GM12878 (cell line): Measurements from ENCODE around the gene METTL9. TPM values are rescaled to one million over a fixed set of nuclear protein-coding genes. Genes with fewer than 3 reads are reported as not detected.

Experiments
- ATF7 ChIP-seq: fragments of 450-650 bp; IDR thresholded peaks from 2 replicates; pipeline ENCODE4 v1.6.1; 2016; ENCODE audit warnings: low read depth, mild to moderate bottlenecking
- DPF2 ChIP-seq: fragments of 450-650 bp; IDR thresholded peaks from 2 replicates; pipeline ENCODE4 v1.6.1; 2017; ENCODE audit warnings: mild to moderate bottlenecking
- HDAC2 ChIP-seq: fragments of 200-600 bp; sonication (generic); IDR thresholded peaks from 2 replicates; pipeline ENCODE4 v1.6.1; 2017
- IKZF1 ChIP-seq: fragments of 450-650 bp; conservative IDR thresholded peaks from 2 replicates; pipeline ENCODE4 v1.6.1; 2017; ENCODE audit warnings: antibody characterized with exemption, mild to moderate bottlenecking
- MXI1 ChIP-seq: fragments of 150-350 bp; IDR thresholded peaks from 2 replicates; pipeline ENCODE4 v1.6.1; 2011; ENCODE audit warnings: low read depth, mild to moderate bottlenecking, inconsistent platforms, low read length, improper control_type of control experiment
- SMC3 ChIP-seq: IDR thresholded peaks from 2 replicates; pipeline ENCODE4 v1.6.1; 2011; ENCODE audit warnings: low read length, improper control_type of control experiment, borderline replicate concordance
- TAF1 ChIP-seq: IDR thresholded peaks from 2 replicates; pipeline ENCODE4 v1.6.1; 2011; ENCODE audit warnings: mild to moderate bottlenecking, low read depth, low read length, borderline replicate concordance
- TBL1XR1 ChIP-seq: IDR thresholded peaks from 2 replicates; pipeline ENCODE4 v1.6.1; 2012; ENCODE audit warnings: low read depth, low read length, improper control_type of control experiment
- ZBED1 ChIP-seq: IDR thresholded peaks from 2 replicates; pipeline ENCODE4 v1.6.1; 2016; ENCODE audit warnings: borderline replicate concordance
- ZNF217 ChIP-seq: fragments of 450-650 bp; IDR thresholded peaks from 2 replicates; pipeline ENCODE4 v1.6.1; 2017; ENCODE audit warnings: antibody characterized with exemption, mild to moderate bottlenecking
- polyA plus RNA-seq, 11 experiments: library from polyadenylated mRNA; depleted of rRNA in 4 of 11; unstranded in 6 of 11; stranded (reverse) in 5 of 11; fragments of >200 nt; fragmentation: Nextera tagmentation in 4 of 11; fragmentation: Illumina TruSeq in 1 of 11; extraction: Ambion mirVana in 4 of 11; extraction: Trizol in 1 of 11; gene quantifications; 1 replicate in 1 of 11; 2 replicates in 10 of 11; pipeline versions ENCODE4 v1.2.1 to v1.2.3, GENCODE V29; 2011 to 2016; ENCODE audit warnings: inconsistent platforms in 2 of 11, missing spikeins in 2 of 11, low read depth in 1 of 11
- total RNA-seq, 4 experiments: library from RNA; depleted of rRNA in 3 of 4; stranded (reverse); fragments of >200 nt in 3 of 4; fragmentation: Illumina TruSeq in 1 of 4; extraction: Trizol in 1 of 4; gene quantifications; 2 replicates each; pipeline versions ENCODE4 v1.2.1 to v1.2.3, GENCODE V29; 2013 to 2021
- TF ChIP-seq, protein P1 (sequence below): fragments of 450-650 bp; IDR thresholded peaks from 2 replicates; pipeline ENCODE4 v1.6.1; 2017; ENCODE audit warnings: mild to moderate bottlenecking, moderate library complexity
- TF ChIP-seq, protein P2 (sequence below): fragments of 450-650 bp; IDR thresholded peaks from 2 replicates; pipeline ENCODE4 v1.6.1; 2017; ENCODE audit warnings: mild to moderate bottlenecking, low read depth, inconsistent platforms; ENCODE audit not compliant: poor library complexity, severe bottlenecking

The METTL9 gene
- total and polyA plus RNA-seq, 10 of the 15 experiments (the other 5 are each of a cell fraction or from before 2014, with no cell fraction given), result 19.4 to 119 (median 101) TPM

DNA sequence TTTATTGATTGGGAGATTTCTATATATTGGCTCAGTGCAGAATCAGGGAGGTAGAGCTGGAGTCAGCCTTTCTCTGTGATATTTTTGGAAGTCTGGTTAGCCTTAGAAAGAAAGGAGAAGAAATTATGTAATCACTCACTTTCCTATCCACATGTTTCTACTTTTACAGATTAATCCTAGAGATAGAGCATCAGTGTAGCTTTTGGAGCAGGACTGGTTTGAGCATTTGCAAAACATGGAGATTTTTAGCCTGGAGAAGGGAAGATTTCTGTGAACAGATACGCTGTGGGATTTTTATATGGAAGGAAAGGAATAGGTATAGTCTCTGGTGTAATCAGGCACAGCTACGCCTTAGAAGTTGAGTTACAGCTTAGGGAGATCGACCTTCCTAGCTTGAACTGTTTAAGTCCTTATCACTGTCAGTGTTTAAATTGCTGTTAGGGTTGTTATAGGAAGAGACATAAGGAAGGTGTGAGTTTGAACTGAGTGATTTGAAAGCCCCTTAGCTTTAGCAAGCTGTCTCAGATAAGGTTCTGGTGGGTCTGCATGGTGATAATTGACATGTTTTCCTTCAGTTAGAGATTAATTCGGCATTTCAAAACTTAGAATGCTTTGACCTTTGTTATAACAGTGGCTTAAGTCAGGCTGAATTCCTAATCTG, 20.5 kb downstream of the METTL9 start (continued):
- TF ChIP-seq, protein P1, sequence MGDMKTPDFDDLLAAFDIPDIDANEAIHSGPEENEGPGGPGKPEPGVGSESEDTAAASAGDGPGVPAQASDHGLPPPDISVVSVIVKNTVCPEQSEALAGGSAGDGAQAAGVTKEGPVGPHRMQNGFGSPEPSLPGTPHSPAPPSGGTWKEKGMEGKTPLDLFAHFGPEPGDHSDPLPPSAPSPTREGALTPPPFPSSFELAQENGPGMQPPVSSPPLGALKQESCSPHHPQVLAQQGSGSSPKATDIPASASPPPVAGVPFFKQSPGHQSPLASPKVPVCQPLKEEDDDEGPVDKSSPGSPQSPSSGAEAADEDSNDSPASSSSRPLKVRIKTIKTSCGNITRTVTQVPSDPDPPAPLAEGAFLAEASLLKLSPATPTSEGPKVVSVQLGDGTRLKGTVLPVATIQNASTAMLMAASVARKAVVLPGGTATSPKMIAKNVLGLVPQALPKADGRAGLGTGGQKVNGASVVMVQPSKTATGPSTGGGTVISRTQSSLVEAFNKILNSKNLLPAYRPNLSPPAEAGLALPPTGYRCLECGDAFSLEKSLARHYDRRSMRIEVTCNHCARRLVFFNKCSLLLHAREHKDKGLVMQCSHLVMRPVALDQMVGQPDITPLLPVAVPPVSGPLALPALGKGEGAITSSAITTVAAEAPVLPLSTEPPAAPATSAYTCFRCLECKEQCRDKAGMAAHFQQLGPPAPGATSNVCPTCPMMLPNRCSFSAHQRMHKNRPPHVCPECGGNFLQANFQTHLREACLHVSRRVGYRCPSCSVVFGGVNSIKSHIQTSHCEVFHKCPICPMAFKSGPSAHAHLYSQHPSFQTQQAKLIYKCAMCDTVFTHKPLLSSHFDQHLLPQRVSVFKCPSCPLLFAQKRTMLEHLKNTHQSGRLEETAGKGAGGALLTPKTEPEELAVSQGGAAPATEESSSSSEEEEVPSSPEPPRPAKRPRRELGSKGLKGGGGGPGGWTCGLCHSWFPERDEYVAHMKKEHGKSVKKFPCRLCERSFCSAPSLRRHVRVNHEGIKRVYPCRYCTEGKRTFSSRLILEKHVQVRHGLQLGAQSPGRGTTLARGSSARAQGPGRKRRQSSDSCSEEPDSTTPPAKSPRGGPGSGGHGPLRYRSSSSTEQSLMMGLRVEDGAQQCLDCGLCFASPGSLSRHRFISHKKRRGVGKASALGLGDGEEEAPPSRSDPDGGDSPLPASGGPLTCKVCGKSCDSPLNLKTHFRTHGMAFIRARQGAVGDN, result no peak
- TF ChIP-seq ZBED1 (no peak), TBL1XR1 (no peak), SMC3 (no peak), ZNF217 (no peak), IKZF1 (no peak), ATF7 (no peak), DPF2 (no peak), TAF1 (no peak), MXI1 (no peak), HDAC2 (no peak)
- TF ChIP-seq, protein P2, sequence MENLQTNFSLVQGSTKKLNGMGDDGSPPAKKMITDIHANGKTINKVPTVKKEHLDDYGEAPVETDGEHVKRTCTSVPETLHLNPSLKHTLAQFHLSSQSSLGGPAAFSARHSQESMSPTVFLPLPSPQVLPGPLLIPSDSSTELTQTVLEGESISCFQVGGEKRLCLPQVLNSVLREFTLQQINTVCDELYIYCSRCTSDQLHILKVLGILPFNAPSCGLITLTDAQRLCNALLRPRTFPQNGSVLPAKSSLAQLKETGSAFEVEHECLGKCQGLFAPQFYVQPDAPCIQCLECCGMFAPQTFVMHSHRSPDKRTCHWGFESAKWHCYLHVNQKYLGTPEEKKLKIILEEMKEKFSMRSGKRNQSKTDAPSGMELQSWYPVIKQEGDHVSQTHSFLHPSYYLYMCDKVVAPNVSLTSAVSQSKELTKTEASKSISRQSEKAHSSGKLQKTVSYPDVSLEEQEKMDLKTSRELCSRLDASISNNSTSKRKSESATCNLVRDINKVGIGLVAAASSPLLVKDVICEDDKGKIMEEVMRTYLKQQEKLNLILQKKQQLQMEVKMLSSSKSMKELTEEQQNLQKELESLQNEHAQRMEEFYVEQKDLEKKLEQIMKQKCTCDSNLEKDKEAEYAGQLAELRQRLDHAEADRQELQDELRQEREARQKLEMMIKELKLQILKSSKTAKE, result no peak
